A673 (cell line): ENCODE measurements around the gene ENTR1.

Source experiments
- CTCF ChIP-seq: fragments of 300-800, 200-600 bp; sonication (generic); conservative IDR thresholded peaks from 2 replicates; pipeline ENCODE4 v1.5.1; 2017; ENCODE audit warnings: low read depth, mild to moderate bottlenecking, antibody characterized with exemption, low read length, moderate library complexity, mixed read lengths
- EZH2 ChIP-seq: fragments of 200-600 bp; sonication (generic); IDR thresholded peaks from 2 replicates; pipeline ENCODE4 v1.6.1; 2017; ENCODE audit warnings: borderline replicate concordance, low read depth, mild to moderate bottlenecking, mixed read lengths, antibody characterized with exemption, low read length; ENCODE audit not compliant: poor library complexity, severe bottlenecking

DNA sequence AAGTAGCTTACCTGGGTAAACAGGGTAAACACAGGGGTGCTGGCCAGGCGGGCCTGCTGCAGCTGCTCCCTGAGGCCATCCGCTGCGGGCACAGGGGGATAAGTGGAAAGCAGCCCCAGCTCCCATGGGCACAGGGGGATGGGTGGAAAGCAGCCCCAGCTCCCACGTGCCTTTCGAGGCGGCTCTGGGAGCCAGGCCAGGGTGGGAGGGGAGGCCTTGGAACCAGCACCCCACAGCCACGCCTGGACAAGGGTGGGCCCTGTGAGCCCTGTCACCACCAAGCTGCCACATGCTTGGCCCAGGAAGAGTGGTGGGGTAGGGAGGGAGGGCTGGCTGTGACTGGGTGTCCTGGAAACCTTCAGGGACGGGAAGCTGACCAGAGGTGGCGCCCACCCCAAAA is 29.1 kb downstream of the ENTR1 start:
- no peak for TF ChIP-seq CTCF
- no peak for TF ChIP-seq EZH2
